ENCODE measurements around the gene AVPI1. TPM values are rescaled to one million over a fixed set of nuclear protein-coding genes. Genes with fewer than 3 reads are reported as not detected.

Gene AVPI1
- 62.7 and 97.2 TPM in 2 replicates for total RNA-seq

GRCh38 chr10:97686962-97687784 is at the start of gene AVPI1:
AVPI1 (minus strand) TSS chr10:97687241; CDS start chr10:97679905, 7,336 bp downstream.

GRCh38 chr10:97713339-97713825 is 26.3 kb upstream of the AVPI1 start, which contains the start of gene MARVELD1:
MARVELD1 (plus strand) TSS chr10:97713730; CDS start chr10:97713877, 147 bp downstream.

GRCh38 chr10:97640174-97640867 is 46.7 kb downstream of the AVPI1 start, which contains the start of gene PI4K2A:
PI4K2A (plus strand) TSS chr10:97640671; CDS start chr10:97640743, 72 bp downstream.

GRCh38 chr10:97632949-97633884 is 53.8 kb downstream of the AVPI1 start, which contains the start of gene MORN4:
MORN4 (minus strand) TSS chr10:97633500; CDS start chr10:97619653, 13,847 bp downstream.

Other genes starting within 250 kb of the AVPI1 start
- 36.5 and 44.2 TPM in 2 replicates for gene EXOSC1, start 241.2 kb downstream of the AVPI1 start, total RNA-seq
- gene ZDHHC16, start 241.1 kb downstream of the AVPI1 start, total RNA-seq: 45.9 and 46.9 TPM in 2 replicates
- gene MMS19, start 188.8 kb downstream of the AVPI1 start, total RNA-seq: 56.3 and 57.9 TPM in 2 replicates
- 14.0 and 16.1 TPM in 2 replicates for gene UBTD1, start 188.3 kb downstream of the AVPI1 start, total RNA-seq
- gene ANKRD2, start 114.5 kb downstream of the AVPI1 start, total RNA-seq: 0.86 and 1.0 TPM in 2 replicates
- gene HOGA1, start 102.9 kb downstream of the AVPI1 start, total RNA-seq: 5.0 and 6.5 TPM in 2 replicates
- gene C10orf62, start 97.5 kb downstream of the AVPI1 start, total RNA-seq: 0.32 and 0.52 TPM in 2 replicates
- gene MORN4, start 53.7 kb downstream of the AVPI1 start, total RNA-seq: 4.3 and 6.1 TPM in 2 replicates
- 25.5 and 28.8 TPM in 2 replicates for gene PI4K2A, start 46.6 kb downstream of the AVPI1 start, total RNA-seq
- gene MARVELD1, start 26.5 kb upstream of the AVPI1 start, total RNA-seq: 57.7 and 68.2 TPM in 2 replicates
- 17.0 and 17.4 TPM in 2 replicates for gene ZFYVE27, start 49.9 kb upstream of the AVPI1 start, total RNA-seq
- not detected in 2 replicates for gene SFRP5, start 84.8 kb upstream of the AVPI1 start, total RNA-seq
- 0.11 and 0.26 TPM in 2 replicates for gene GOLGA7B, start 162.6 kb upstream of the AVPI1 start, total RNA-seq